GM23338 (cell line): Measurements from ENCODE around the gene DUSP19. TPM values are rescaled to one million over a fixed set of nuclear protein-coding genes. Genes with fewer than 3 reads are reported as not detected.
A peak's percentile ranks its signal among the peaks of the same experiment; 100 is the strongest.

Experiments
- ATAC-seq: fragments of 200-7000 bp; cut with Tn5 transposase; 3 replicates; pipeline ENCODE4 v1.9.1; 2020
- DNase-seq: peaks from one replicate; pipeline ENCODE4 v3.0.0-alpha.2; 2015; ENCODE audit warnings: low spot score
- H2AFZ ChIP-seq: fragments of 200-600 bp; sonication (generic); 2 replicates; pipeline ENCODE4 v1.8.0; 2016; ENCODE audit warnings: antibody characterized with exemption, mild to moderate bottlenecking, moderate library complexity
- H3F3A ChIP-seq: fragments of 200-600 bp; sonication (generic); replicated peaks from 2 replicates; pipeline ENCODE4 v1.8.0; 2017; ENCODE audit warnings: antibody characterized with exemption, mixed run types, low read depth
- H3K27ac ChIP-seq: fragments of 200-600 bp; sonication (generic); 2 replicates; pipeline ENCODE4 v1.6.1; 2016; ENCODE audit warnings: low read depth
- H3K27me3 ChIP-seq: fragments of 200-600 bp; sonication (generic); 2 replicates; pipeline ENCODE4 v1.8.0; 2016; ENCODE audit warnings: mild to moderate bottlenecking, mixed run types, moderate library complexity; ENCODE audit not compliant: insufficient read depth
- H3K36me3 ChIP-seq: fragments of 200-600 bp; sonication (generic); 2 replicates; pipeline ENCODE4 v1.8.0; 2016; ENCODE audit warnings: mild to moderate bottlenecking; ENCODE audit not compliant: insufficient read depth
- H3K4me1 ChIP-seq: fragments of 200-600 bp; sonication (generic); 2 replicates; pipeline ENCODE4 v1.8.0; 2016; ENCODE audit warnings: mild to moderate bottlenecking, moderate library complexity; ENCODE audit not compliant: insufficient read depth
- H3K4me2 ChIP-seq: fragments of 200-600 bp; sonication (generic); 2 replicates; pipeline ENCODE4 v1.7.1; 2017; ENCODE audit warnings: mixed run types
- H3K4me3 ChIP-seq: fragments of 200-600 bp; sonication (generic); 2 replicates; pipeline ENCODE4 v1.6.1; 2016; ENCODE audit warnings: mixed run types
- H3K79me2 ChIP-seq: fragments of 200-600 bp; sonication (generic); replicated peaks from 2 replicates; pipeline ENCODE4 v1.8.0; 2017; ENCODE audit warnings: mild to moderate bottlenecking; ENCODE audit not compliant: insufficient read depth
- H3K9me2 ChIP-seq: fragments of 200-600 bp; sonication (generic); 2 replicates; pipeline ENCODE4 v1.8.0; 2017; ENCODE audit not compliant: insufficient read depth
- H4K20me1 ChIP-seq: fragments of 200-600 bp; sonication (generic); replicated peaks from 2 replicates; pipeline ENCODE4 v1.8.0; 2017; ENCODE audit warnings: mild to moderate bottlenecking; ENCODE audit not compliant: insufficient read depth
- H3K27ac Mint-ChIP-seq: 2 replicates; pipeline ENCODE4 v1.8.0; 2020; ENCODE audit warnings: inconsistent platforms, mild to moderate bottlenecking, moderate library complexity, mixed read lengths
- H3K27me3 Mint-ChIP-seq: 3 replicates; pipeline ENCODE4 v1.8.0; 2022; ENCODE audit warnings: low read depth, mild to moderate bottlenecking, moderate library complexity, mixed read lengths, inconsistent platforms; ENCODE audit not compliant: insufficient read depth, poor library complexity
- H3K36me3 Mint-ChIP-seq: 3 replicates; pipeline ENCODE4 v1.8.0; 2021; ENCODE audit warnings: low read depth, mild to moderate bottlenecking, inconsistent platforms, moderate library complexity, mixed read lengths
- H3K4me1 Mint-ChIP-seq: 3 replicates; pipeline ENCODE4 v1.8.0; 2020; ENCODE audit warnings: mild to moderate bottlenecking, inconsistent platforms, mixed read lengths
- H3K4me3 Mint-ChIP-seq: 3 replicates; pipeline ENCODE4 v1.8.0; 2021; ENCODE audit warnings: moderate library complexity, mild to moderate bottlenecking, inconsistent platforms, mixed read lengths
- H3K9me3 Mint-ChIP-seq: 3 replicates; pipeline ENCODE4 v1.8.0; 2020; ENCODE audit warnings: moderate library complexity, mild to moderate bottlenecking, inconsistent platforms, mixed read lengths
- CREB1 ChIP-seq: fragments of 250-450 bp; sonication (Bioruptor Pico); IDR thresholded peaks from 2 replicates; pipeline ENCODE4 v1.5.0; 2020; ENCODE audit warnings: low read depth, mild to moderate bottlenecking, moderate library complexity
- ETS1 ChIP-seq: IDR thresholded peaks from 2 replicates; pipeline ENCODE4 v1.6.1; 2016; ENCODE audit warnings: antibody characterized with exemption
- EZH2phosphoT487 ChIP-seq: fragments of 200-600 bp; sonication (generic); IDR thresholded peaks from one replicate; pipeline ENCODE4 v1.8.1; 2018; ENCODE audit warnings: antibody characterized with exemption; ENCODE audit not compliant: unreplicated experiment
- JUNB ChIP-seq: IDR thresholded peaks from one replicate; pipeline ENCODE4 v1.6.1; 2016; ENCODE audit warnings: antibody characterized with exemption; ENCODE audit not compliant: unreplicated experiment
- POLR2AphosphoS5 ChIP-seq: IDR thresholded peaks from 2 replicates; pipeline ENCODE4 v1.6.1; 2016; ENCODE audit warnings: antibody characterized with exemption, low read depth
- REST ChIP-seq: IDR thresholded peaks from one replicate; pipeline ENCODE4 v1.6.1; 2018; ENCODE audit warnings: antibody characterized with exemption; ENCODE audit not compliant: unreplicated experiment
- ZNF114 ChIP-seq: fragments of 250-450 bp; sonication (Bioruptor Pico); IDR thresholded peaks from 2 replicates; pipeline ENCODE4 v1.5.0; 2020; ENCODE audit warnings: mild to moderate bottlenecking, moderate library complexity
- polyA plus RNA-seq: library from polyadenylated mRNA; unstranded; fragments of >200 nt; fragmentation: Nextera tagmentation; extraction: Ambion mirVana; gene quantifications from 2 replicates; pipeline ENCODE4 v1.2.1, GENCODE V29; 2016
- total RNA-seq: library from RNA; depleted of rRNA; stranded (reverse); fragments of >200 nt; shearing (Covaris generic); gene quantifications from 2 replicates; pipeline ENCODE4 v1.2.3, GENCODE V29; 2014

Gene DUSP19
- total and polyA plus RNA-seq, 2 experiments from 2014 or later, result 1.9 to 2.8 TPM

GRCh38 chr2:183124222-183124956, 45.8 kb downstream of the DUSP19 start, which contains the start of gene NUP35:
TSS of gene NUP35 (plus strand) at chr2:183124443. CDS start at chr2:183124458, 15 bp downstream.
- Mint-ChIP-seq H3K27me3 (peaks cover 9% of the 10 kb centered on the region), H3K4me1 (peaks cover 17% of the 10 kb centered on the region), H3K27ac (peak within 1 kb of the TSS; percentile 100), H3K4me3 (peak within 1 kb of the TSS; percentile 99), H3K36me3 (peaks cover 12% of the 10 kb centered on the region), H3K9me3 (no peaks in the 10 kb centered on the region)
- no peaks in the 10 kb centered on the region for H3F3A ChIP-seq
- 0 out of 2 replicates have a peak, but pooled peaks have one; percentile 62 for TF ChIP-seq ZNF114 (CRISPR knock-in tag)
- TF ChIP-seq POLR2AphosphoS5, result peak; percentile 72; the same call in 1 of the 2 replicates
- peak; percentile 93 for TF ChIP-seq ETS1
- TF ChIP-seq CREB1, result peak; percentile 88
- peak; percentile 30 for TF ChIP-seq REST
- TF ChIP-seq EZH2phosphoT487, result no peak
- ATAC-seq (peak; percentile 92), DNase-seq (peak; percentile 98)
- H3K4me1 ChIP-seq, result peaks cover 20% of the 10 kb centered on the region
- peak within 1 kb of the TSS; percentile 24 for H2AFZ ChIP-seq
- H3K27ac ChIP-seq, result peak within 1 kb of the TSS; percentile 94
- H3K9me2 ChIP-seq, result no peaks in the 10 kb centered on the region
- H3K79me2 ChIP-seq, result peaks cover 48% of the 10 kb centered on the region
- H4K20me1 ChIP-seq, result peaks cover 28% of the 10 kb centered on the region
- H3K27me3 ChIP-seq, result no peaks in the 10 kb centered on the region
- peaks cover 7% of the 10 kb centered on the region; the same call in 1 of the 2 replicates for H3K36me3 ChIP-seq
- peak within 1 kb of the TSS; percentile 81 for H3K4me3 ChIP-seq
- peak within 1 kb of the TSS; percentile 84 for H3K4me2 ChIP-seq

- Mint-ChIP-seq H3K9me3 (no peaks in the 10 kb centered on the region), H3K36me3 (peaks cover 16% of the 10 kb centered on the region), H3K27me3 (peaks cover 9% of the 10 kb centered on the region), H3K4me1 (peaks cover 16% of the 10 kb centered on the region; the same call in 2 of the 3 replicates), H3K4me3 (peak overlapping the region; percentile 99), H3K27ac (peak overlapping the region; percentile 100)
- no peak for TF ChIP-seq JUNB
- TF ChIP-seq ETS1, result 0 out of 2 replicates have a peak, but pooled peaks have one; percentile 13
- peak overlapping the region; percentile 84 for H3K4me2 ChIP-seq
- no peaks in the 10 kb centered on the region for H3K27me3 ChIP-seq
- H3K79me2 ChIP-seq, result peaks cover 53% of the 10 kb centered on the region
- peak overlapping the region; percentile 94 for H3K27ac ChIP-seq
- H3K4me1 ChIP-seq, result peaks cover 20% of the 10 kb centered on the region
- H3K36me3 ChIP-seq, result peaks cover 10% of the 10 kb centered on the region; the same call in 1 of the 2 replicates
- peaks cover 28% of the 10 kb centered on the region for H4K20me1 ChIP-seq
- H3K9me2 ChIP-seq, result no peaks in the 10 kb centered on the region
- ATAC-seq, result no peak
- peak overlapping the region; percentile 81 for H3K4me3 ChIP-seq
- no peak for DNase-seq
- H3F3A ChIP-seq, result no peaks in the 10 kb centered on the region
- no peak overlapping the region for H2AFZ ChIP-seq
These were observed 46.4 kb downstream of the DUSP19 start for GRCh38 chr2:183124957-183125255.
